Caco-2 (cell line): ENCODE measurements around the gene PCDHGC4. TPM values are rescaled to one million over a fixed set of nuclear protein-coding genes. Genes with fewer than 3 reads are reported as not detected.

Source experiments
- BruUV-seq: library from RNA; stranded (reverse); fragments of 400-500 nt; replicated peaks from 2 replicates; lab custom pipeline; 2021; lab: Mats Ljungman, UMichigan
- CTCF ChIA-PET: fragments of 300-600 bp; sonication (Branson Sonifier 250); formaldehyde crosslinking; loops from one replicate; lab custom pipeline; 2022; ENCODE audit warnings: antibody characterized with exemption; lab: Charles Lee
- POLR2A ChIA-PET: fragments of 300-600 bp; sonication (Branson Sonifier 250); formaldehyde crosslinking; loops from one replicate; lab custom pipeline; 2022; ENCODE audit warnings: antibody characterized with exemption; lab: Charles Lee
- DNase-seq, 2 experiments: peaks; one replicate each; pipeline versions ENCODE4 v3.0.0 to v3.0.0-alpha.2; 2020 to 2022
- H3K27me3 ChIP-seq: replicated peaks from 2 replicates; pipeline ENCODE4 v1.6.0; 2011; ENCODE audit warnings: low read length; ENCODE audit not compliant: control insufficient read depth, insufficient read depth
- H3K36me3 ChIP-seq: 2 replicates; pipeline ENCODE4 v1.5.1; 2011; ENCODE audit warnings: low read length; ENCODE audit not compliant: control insufficient read depth, insufficient read depth
- H3K4me1 ChIP-seq: fragments of 250-450 bp; sonication (Bioruptor Pico); 2 replicates; pipeline ENCODE4 v1.5.1; 2020; ENCODE audit warnings: mild to moderate bottlenecking
- H3K4me3 ChIP-seq: 2 replicates; pipeline ENCODE4 v1.5.1; 2011; ENCODE audit warnings: low read depth, mild to moderate bottlenecking, control low read depth, low read length
- H3K9me3 ChIP-seq: fragments of 250-450 bp; sonication (Bioruptor Pico); 2 replicates; pipeline ENCODE4 v1.5.1; 2020; ENCODE audit warnings: mild to moderate bottlenecking, moderate library complexity
- H3K27ac Mint-ChIP-seq: one replicate; pipeline ENCODE4 v1.8.0; 2022; ENCODE audit warnings: mixed read lengths; ENCODE audit not compliant: unreplicated experiment
- H3K27me3 Mint-ChIP-seq: one replicate; pipeline ENCODE4 v1.8.0; 2022; ENCODE audit warnings: mixed read lengths; ENCODE audit not compliant: insufficient read depth, unreplicated experiment
- H3K36me3 Mint-ChIP-seq: one replicate; pipeline ENCODE4 v1.8.0; 2022; ENCODE audit warnings: mild to moderate bottlenecking, mixed read lengths; ENCODE audit not compliant: insufficient read depth, unreplicated experiment
- H3K4me1 Mint-ChIP-seq: one replicate; pipeline ENCODE4 v1.8.0; 2022; ENCODE audit warnings: low read depth, mixed read lengths; ENCODE audit not compliant: unreplicated experiment
- H3K4me3 Mint-ChIP-seq: one replicate; pipeline ENCODE4 v1.8.0; 2022; ENCODE audit warnings: mild to moderate bottlenecking, moderate library complexity, mixed read lengths; ENCODE audit not compliant: unreplicated experiment
- H3K9me3 Mint-ChIP-seq: one replicate; pipeline ENCODE4 v1.8.0; 2022; ENCODE audit warnings: mixed read lengths; ENCODE audit not compliant: unreplicated experiment
- CTCF ChIP-seq, 2 experiments: fragments of 200-600 bp in 1 of 2; IDR thresholded peaks; 1 replicate in 1 of 2; 2 replicates in 1 of 2; pipeline versions ENCODE4 v1.5.1 to v1.8.0; 2011 to 2022; ENCODE audit warnings: antibody characterized with exemption in 1 of 2, control low read depth in 1 of 2, inconsistent platforms in 1 of 2, low read depth in 1 of 2, low read length in 1 of 2, mild to moderate bottlenecking in 1 of 2, moderate library complexity in 1 of 2; ENCODE audit not compliant: insufficient read depth in 1 of 2, severe bottlenecking in 1 of 2, unreplicated experiment in 1 of 2
- intact Hi-C: fragments of 100-400 bp; cut with micrococcal nuclease; formaldehyde crosslinking; loops from one replicate; pipeline ENCODE4 v1.10.0; 2022; ENCODE audit not compliant: unreplicated experiment
- total RNA-seq: library from RNA; stranded (reverse); gene quantifications from 2 replicates; pipeline ENCODE4 v1.2.3, GENCODE V29; 2022

Gene PCDHGC4
- total RNA-seq, 1 experiment from 2014 or later: 0.39 TPM

- no peaks in the 10 kb centered on the region for H3K36me3 ChIP-seq
- POLR2A ChIA-PET: no interaction called here
These were observed 7.0 kb upstream of the PCDHGC4 start for GRCh38 chr5:141477815-141478214.

GRCh38 chr5:141478321-141478945 is 6.4 kb upstream of the PCDHGC4 start:
- no peak overlapping the region for H3K27ac Mint-ChIP-seq
- H3K27me3 ChIP-seq: no peaks in the 10 kb centered on the region
- no TSS peak for BruUV-seq
- H3K4me1 ChIP-seq: no peaks in the 10 kb centered on the region
- DNase-seq: no peak
- no peaks in the 10 kb centered on the region for H3K27me3 Mint-ChIP-seq
- intact Hi-C loops: no loop called here
- no peaks in the 10 kb centered on the region for H3K36me3 Mint-ChIP-seq
- H3K4me3 ChIP-seq: no peak overlapping the region
- TF ChIP-seq CTCF (IDR thresholded peaks at IDR 0.05; ENCODE audit: insufficient read depth in 1 of 2, low read depth in 1 of 2, low read length in 1 of 2, severe bottlenecking in 1 of 2, unreplicated experiment in 1 of 2): no peak
- H3K4me1 Mint-ChIP-seq: no peaks in the 10 kb centered on the region
- H3K4me3 Mint-ChIP-seq: no peak overlapping the region
- no peaks in the 10 kb centered on the region for H3K36me3 ChIP-seq
- POLR2A ChIA-PET: no interaction called here
- H3K9me3 Mint-ChIP-seq: no peaks in the 10 kb centered on the region
- no peaks in the 10 kb centered on the region for H3K9me3 ChIP-seq
- CTCF ChIA-PET: interaction anchor here (0.5 to 0.6 kb wide), 2 partner anchors 31 to 39 kb away, joined by 4 read pairs; no protein-coding TSS in a partner anchor

More at GRCh38 chr5:141477815-141478214, 7.0 kb upstream of the PCDHGC4 start:
- intact Hi-C loops: no loop called here
- Histone ChIP-seq H3K4me1 (no peaks in the 10 kb centered on the region), H3K4me3 (no peak overlapping the region), H3K27me3 (no peaks in the 10 kb centered on the region), H3K9me3 (no peaks in the 10 kb centered on the region)
- Mint-ChIP-seq H3K27ac (no peak overlapping the region), H3K36me3 (no peaks in the 10 kb centered on the region), H3K4me1 (no peaks in the 10 kb centered on the region), H3K9me3 (no peaks in the 10 kb centered on the region), H3K4me3 (no peak overlapping the region), H3K27me3 (no peaks in the 10 kb centered on the region)
- no TSS peak for BruUV-seq
- TF ChIP-seq CTCF (IDR thresholded peaks at IDR 0.05; ENCODE audit: insufficient read depth in 1 of 2, low read depth in 1 of 2, low read length in 1 of 2, severe bottlenecking in 1 of 2, unreplicated experiment in 1 of 2): no peak
- CTCF ChIA-PET: interaction anchor here (0.6 kb wide), 1 partner anchor 32 kb away, joined by 4 read pairs; no protein-coding TSS in a partner anchor
- no peak for DNase-seq

GRCh38 chr5:141479776-141480175 is 5.1 kb upstream of the PCDHGC4 start:
- CTCF ChIA-PET: no interaction called here
- Mint-ChIP-seq H3K4me1 (no peaks in the 10 kb centered on the region), H3K27me3 (no peaks in the 10 kb centered on the region), H3K27ac (no peak overlapping the region), H3K9me3 (no peaks in the 10 kb centered on the region), H3K4me3 (no peak overlapping the region), H3K36me3 (no peaks in the 10 kb centered on the region)
- POLR2A ChIA-PET: no interaction called here
- no peaks in the 10 kb centered on the region for H3K36me3 ChIP-seq
- TF ChIP-seq CTCF (IDR thresholded peaks at IDR 0.05; ENCODE audit: insufficient read depth in 1 of 2, low read depth in 1 of 2, low read length in 1 of 2, severe bottlenecking in 1 of 2, unreplicated experiment in 1 of 2): no peak
- no peaks in the 10 kb centered on the region for H3K9me3 ChIP-seq
- no peaks in the 10 kb centered on the region for H3K4me1 ChIP-seq
- no peak overlapping the region for H3K4me3 ChIP-seq
- no TSS peak for BruUV-seq
- no peak for DNase-seq
- intact Hi-C loops: no loop called here
- H3K27me3 ChIP-seq: no peaks in the 10 kb centered on the region
